Renal pelvis (tissue), 4 donors: ENCODE data around the gene MBNL1. TPM values are rescaled to one million over a fixed set of nuclear protein-coding genes. Genes with fewer than 3 reads are reported as not detected.

Experiments
- DNase-seq: peaks from one replicate; pipeline ENCODE4 v3.0.0-alpha.2; 2013
- polyA plus RNA-seq, 3 donors: library from polyadenylated mRNA; unstranded; fragments of 120-200 nt; gene quantifications; one replicate each; pipeline ENCODE4 v1.2.1, GENCODE V29; 2013; ENCODE audit not compliant: insufficient read length in 3 of 3

MBNL1 gene
- polyA plus RNA-seq, 3 donors: 45.5 to 52.1 (median 45.9) TPM

GRCh38 chr3:152470893-152471292, 202.2 kb downstream of the MBNL1 start:
- no peak for DNase-seq

- DNase-seq: peak; percentile 54
These were observed 203.3 kb downstream of the MBNL1 start for GRCh38 chr3:152471814-152472671.

- DNase-seq: no peak
These were observed 203.9 kb downstream of the MBNL1 start for GRCh38 chr3:152472672-152472954.

GRCh38 chr3:152474585-152474984, 205.9 kb downstream of the MBNL1 start:
- peak; percentile 17 for DNase-seq

GRCh38 chr3:152477422-152477821, 208.7 kb downstream of the MBNL1 start:
- DNase-seq: no peak

- no peak for DNase-seq
These were observed 211.7 kb downstream of the MBNL1 start for GRCh38 chr3:152480282-152480953.

GRCh38 chr3:152486364-152486763, 217.6 kb downstream of the MBNL1 start:
- DNase-seq: no peak

GRCh38 chr3:152488449-152488848, 219.7 kb downstream of the MBNL1 start:
- no peak for DNase-seq

- DNase-seq: no peak
These were observed 223.2 kb downstream of the MBNL1 start for GRCh38 chr3:152491922-152492321.

- no peak for DNase-seq
These were observed 227.6 kb downstream of the MBNL1 start for GRCh38 chr3:152496286-152496685.

GRCh38 chr3:152496716-152497115, 228.0 kb downstream of the MBNL1 start:
- DNase-seq: no peak

- DNase-seq: no peak
These were observed 228.7 kb downstream of the MBNL1 start for GRCh38 chr3:152497457-152497856.

- no peak for DNase-seq
These were observed 229.2 kb downstream of the MBNL1 start for GRCh38 chr3:152497890-152498289.

- no peak for DNase-seq
These were observed 231.2 kb downstream of the MBNL1 start for GRCh38 chr3:152499791-152500385.

GRCh38 chr3:152505926-152506325, 237.2 kb downstream of the MBNL1 start:
- DNase-seq: no peak

- DNase-seq: peak; percentile 4
These were observed 240.0 kb downstream of the MBNL1 start for GRCh38 chr3:152508705-152509104.

- DNase-seq: no peak
These were observed 243.2 kb downstream of the MBNL1 start for GRCh38 chr3:152511904-152512303.

GRCh38 chr3:152513301-152513960, 244.7 kb downstream of the MBNL1 start:
- no peak for DNase-seq
